ENCODE data around the gene UROS.

- TF ChIP-seq CTCF (IDR thresholded peaks at IDR 0.05) (no peak), POLR2A (IDR thresholded peaks at IDR 0.05) (no peak)
Observed at GRCh38 chr10:125744909-125745308, 78.1 kb downstream of the UROS start.

All from thyroid gland (tissue), 4 donors.